ENCODE data around the gene EEFSEC. TPM values are rescaled to one million over a fixed set of nuclear protein-coding genes. Genes with fewer than 3 reads are reported as not detected.

The EEFSEC gene
- total RNA-seq, 1 donor from 2014 or later = 12.2 TPM

- H3K4me3 Mint-ChIP-seq (ENCODE audit: unreplicated experiment) = no peak overlapping the region
- H3K27ac Mint-ChIP-seq (ENCODE audit: unreplicated experiment) = no peak overlapping the region
- no peaks in the 10 kb centered on the region for H3K4me1 Mint-ChIP-seq (ENCODE audit: low read depth)
- peak; percentile 65 for DNase-seq (ENCODE audit: low spot score)
- H3K27me3 Mint-ChIP-seq (ENCODE audit: low read depth) = peaks cover 45% of the 10 kb centered on the region
- H3K9me3 Mint-ChIP-seq (ENCODE audit: low read depth) = no peaks in the 10 kb centered on the region
- H3K36me3 Mint-ChIP-seq (ENCODE audit: low read depth) = no peaks in the 10 kb centered on the region
- TF ChIP-seq CTCF (IDR thresholded peaks at IDR 0.05) = no peak
Observed at GRCh38 chr3:128456776-128457715, 303.8 kb downstream of the EEFSEC start.

GRCh38 chr3:128457937-128458336, 304.7 kb downstream of the EEFSEC start:
- no peak for TF ChIP-seq CTCF (IDR thresholded peaks at IDR 0.05)
- H3K27ac Mint-ChIP-seq (ENCODE audit: unreplicated experiment) = no peak overlapping the region
- H3K36me3 Mint-ChIP-seq (ENCODE audit: low read depth) = no peaks in the 10 kb centered on the region
- H3K4me3 Mint-ChIP-seq (ENCODE audit: unreplicated experiment) = no peak overlapping the region
- H3K27me3 Mint-ChIP-seq (ENCODE audit: low read depth) = peaks cover 41% of the 10 kb centered on the region
- no peaks in the 10 kb centered on the region for H3K9me3 Mint-ChIP-seq (ENCODE audit: low read depth)
- DNase-seq (ENCODE audit: low spot score) = peak; percentile 78
- no peaks in the 10 kb centered on the region for H3K4me1 Mint-ChIP-seq (ENCODE audit: low read depth)

Other genes with a start within 250 kb of the EEFSEC start
- gene KBTBD12, start 238.2 kb upstream of the EEFSEC start, total RNA-seq = not detected in 3 replicates
- 353 to 419 TPM (median 388 TPM) in 3 replicates for gene SEC61A1, start 101.0 kb upstream of the EEFSEC start, total RNA-seq
- 18.8 to 32.1 TPM (median 19.5 TPM) in 3 replicates for gene RUVBL1, start 29.7 kb upstream of the EEFSEC start, total RNA-seq

Data from chondrocyte (in vitro differentiated cells).